ENCODE data around the gene BGN. TPM values are rescaled to one million over a fixed set of nuclear protein-coding genes. Genes with fewer than 3 reads are reported as not detected.

Gene BGN
- total RNA-seq, 1 donor from 2014 or later = 0.56 TPM

GRCh38 chrX:153471663-153472280 lies 23.0 kb upstream of the BGN start:
- H3K4me1 Mint-ChIP-seq (ENCODE audit: low read depth, unreplicated experiment) = peaks cover 9% of the 10 kb centered on the region
- no peak for DNase-seq
- H3K27ac Mint-ChIP-seq (ENCODE audit: unreplicated experiment) = no peak overlapping the region
- TF ChIP-seq, protein P1, sequence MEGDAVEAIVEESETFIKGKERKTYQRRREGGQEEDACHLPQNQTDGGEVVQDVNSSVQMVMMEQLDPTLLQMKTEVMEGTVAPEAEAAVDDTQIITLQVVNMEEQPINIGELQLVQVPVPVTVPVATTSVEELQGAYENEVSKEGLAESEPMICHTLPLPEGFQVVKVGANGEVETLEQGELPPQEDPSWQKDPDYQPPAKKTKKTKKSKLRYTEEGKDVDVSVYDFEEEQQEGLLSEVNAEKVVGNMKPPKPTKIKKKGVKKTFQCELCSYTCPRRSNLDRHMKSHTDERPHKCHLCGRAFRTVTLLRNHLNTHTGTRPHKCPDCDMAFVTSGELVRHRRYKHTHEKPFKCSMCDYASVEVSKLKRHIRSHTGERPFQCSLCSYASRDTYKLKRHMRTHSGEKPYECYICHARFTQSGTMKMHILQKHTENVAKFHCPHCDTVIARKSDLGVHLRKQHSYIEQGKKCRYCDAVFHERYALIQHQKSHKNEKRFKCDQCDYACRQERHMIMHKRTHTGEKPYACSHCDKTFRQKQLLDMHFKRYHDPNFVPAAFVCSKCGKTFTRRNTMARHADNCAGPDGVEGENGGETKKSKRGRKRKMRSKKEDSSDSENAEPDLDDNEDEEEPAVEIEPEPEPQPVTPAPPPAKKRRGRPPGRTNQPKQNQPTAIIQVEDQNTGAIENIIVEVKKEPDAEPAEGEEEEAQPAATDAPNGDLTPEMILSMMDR (IDR thresholded peaks at IDR 0.05; ENCODE audit: partially characterized antibody, unreplicated experiment) = no peak
- H3K4me3 Mint-ChIP-seq (ENCODE audit: unreplicated experiment) = no peak overlapping the region
- peaks cover 4% of the 10 kb centered on the region for H3K27me3 Mint-ChIP-seq (ENCODE audit: unreplicated experiment)
- H3K9me3 Mint-ChIP-seq (ENCODE audit: unreplicated experiment) = peaks cover 4% of the 10 kb centered on the region
- H3K36me3 Mint-ChIP-seq (ENCODE audit: unreplicated experiment) = no peaks in the 10 kb centered on the region

GRCh38 chrX:153473126-153473525 lies 21.7 kb upstream of the BGN start:
- TF ChIP-seq, protein P1 (IDR thresholded peaks at IDR 0.05; ENCODE audit: partially characterized antibody, unreplicated experiment) = no peak
- Mint-ChIP-seq H3K27ac (ENCODE audit: unreplicated experiment) (no peak overlapping the region), H3K36me3 (ENCODE audit: unreplicated experiment) (no peaks in the 10 kb centered on the region), H3K4me1 (ENCODE audit: low read depth, unreplicated experiment) (peaks cover 2% of the 10 kb centered on the region), H3K9me3 (ENCODE audit: unreplicated experiment) (peaks cover 4% of the 10 kb centered on the region), H3K27me3 (ENCODE audit: unreplicated experiment) (peaks cover 4% of the 10 kb centered on the region), H3K4me3 (ENCODE audit: unreplicated experiment) (no peak overlapping the region)
- DNase-seq = no peak

GRCh38 chrX:153474266-153474665 lies 20.5 kb upstream of the BGN start:
- H3K4me1 Mint-ChIP-seq (ENCODE audit: low read depth, unreplicated experiment) = peaks cover 2% of the 10 kb centered on the region
- peaks cover 4% of the 10 kb centered on the region for H3K27me3 Mint-ChIP-seq (ENCODE audit: unreplicated experiment)
- H3K27ac Mint-ChIP-seq (ENCODE audit: unreplicated experiment) = no peak overlapping the region
- DNase-seq = no peak
- H3K36me3 Mint-ChIP-seq (ENCODE audit: unreplicated experiment) = no peaks in the 10 kb centered on the region
- H3K9me3 Mint-ChIP-seq (ENCODE audit: unreplicated experiment) = peaks cover 4% of the 10 kb centered on the region
- TF ChIP-seq, protein P1 (IDR thresholded peaks at IDR 0.05; ENCODE audit: partially characterized antibody, unreplicated experiment) = no peak
- H3K4me3 Mint-ChIP-seq (ENCODE audit: unreplicated experiment) = no peak overlapping the region

DNA sequence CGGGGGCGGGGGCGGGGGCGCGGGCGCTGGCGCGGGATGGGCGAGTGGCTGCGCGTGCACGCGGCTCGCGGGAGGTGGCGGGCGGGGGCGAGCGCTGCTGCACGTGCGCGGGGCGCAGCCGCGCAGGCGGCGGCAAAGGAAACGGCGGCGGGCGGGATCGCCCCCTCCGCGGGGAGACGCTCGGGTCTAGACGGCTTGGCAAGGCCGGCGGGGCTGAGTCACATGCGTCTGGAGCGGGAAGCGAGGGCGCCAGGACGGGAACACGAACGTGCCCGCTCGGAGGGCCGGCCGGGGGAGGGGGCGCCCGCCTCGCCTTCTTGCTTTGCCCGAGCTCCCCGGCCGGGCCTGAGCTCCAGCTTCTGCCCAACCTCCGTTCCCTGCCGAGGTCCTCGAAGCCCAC lies 20.1 kb upstream of the BGN start:
- Mint-ChIP-seq H3K36me3 (ENCODE audit: unreplicated experiment) (no peaks in the 10 kb centered on the region), H3K4me3 (ENCODE audit: unreplicated experiment) (no peak overlapping the region), H3K27me3 (ENCODE audit: unreplicated experiment) (peaks cover 2% of the 10 kb centered on the region), H3K4me1 (ENCODE audit: low read depth, unreplicated experiment) (peaks cover 2% of the 10 kb centered on the region), H3K27ac (ENCODE audit: unreplicated experiment) (no peak overlapping the region), H3K9me3 (ENCODE audit: unreplicated experiment) (peaks cover 4% of the 10 kb centered on the region)
- TF ChIP-seq, protein P1 (IDR thresholded peaks at IDR 0.05; ENCODE audit: partially characterized antibody, unreplicated experiment) = no peak
- peak; percentile 24 for DNase-seq

- no peak for DNase-seq
- H3K4me3 Mint-ChIP-seq (ENCODE audit: unreplicated experiment) = no peak overlapping the region
- TF ChIP-seq, protein P1 (IDR thresholded peaks at IDR 0.05; ENCODE audit: partially characterized antibody, unreplicated experiment) = no peak
- no peaks in the 10 kb centered on the region for H3K36me3 Mint-ChIP-seq (ENCODE audit: unreplicated experiment)
- H3K4me1 Mint-ChIP-seq (ENCODE audit: low read depth, unreplicated experiment) = peaks cover 2% of the 10 kb centered on the region
- H3K27ac Mint-ChIP-seq (ENCODE audit: unreplicated experiment) = no peak overlapping the region
- H3K9me3 Mint-ChIP-seq (ENCODE audit: unreplicated experiment) = peaks cover 4% of the 10 kb centered on the region
- H3K27me3 Mint-ChIP-seq (ENCODE audit: unreplicated experiment) = peaks cover 2% of the 10 kb centered on the region
Observed at GRCh38 chrX:153475271-153475670, 19.5 kb upstream of the BGN start.

Data from glutamatergic neuron (in vitro differentiated cells).